Measurements from ENCODE around the gene RNF31.
A peak's percentile ranks its signal among the peaks of the same experiment; 100 is the strongest.

The RNF31 gene

DNA sequence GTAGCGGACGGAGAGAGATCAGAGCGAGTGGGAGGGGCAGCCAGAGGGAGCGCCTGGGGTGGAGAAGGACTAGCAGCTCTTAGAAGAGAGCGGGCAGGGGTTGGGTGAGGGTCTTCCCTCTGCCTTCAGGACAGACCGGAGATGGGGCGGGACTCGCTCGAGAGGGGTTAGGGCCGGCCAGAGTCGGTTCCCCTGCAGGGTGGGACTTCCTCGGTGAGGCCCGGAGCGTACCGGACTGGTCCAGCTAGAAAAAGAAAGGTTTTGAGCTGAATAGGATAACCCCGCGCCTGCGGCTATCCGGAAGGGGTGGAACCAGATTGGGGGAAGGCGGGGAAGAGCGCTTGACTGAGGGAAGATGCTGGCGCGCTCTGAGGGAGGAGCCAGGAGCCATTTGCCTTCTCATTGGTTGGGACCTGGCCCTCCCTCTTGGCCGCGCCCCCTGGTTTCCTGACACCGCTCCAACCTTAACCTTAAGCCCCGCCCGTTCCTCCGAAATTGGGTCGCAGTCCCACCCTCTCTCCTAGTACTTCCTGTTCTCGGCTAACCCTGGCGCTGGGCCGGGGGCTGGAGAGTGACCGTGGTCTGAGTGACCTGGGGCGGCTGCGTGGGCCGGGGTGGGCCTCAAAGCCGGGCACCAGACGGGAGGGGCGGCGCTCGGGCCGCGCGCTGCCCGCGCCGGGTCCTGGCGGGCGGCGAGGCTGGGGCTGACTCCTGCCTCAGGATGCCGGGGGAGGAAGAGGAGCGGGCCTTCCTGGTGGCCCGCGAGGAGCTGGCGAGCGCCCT is at the start of gene RNF31:
Gene RNF31, plus strand, starts transcription at position 521 of the 783 bp plus-strand sequence. Its CDS starts 201 bp downstream, at position 722.
- FAIRE-seq: no peak
- TF ChIP-seq, protein P1, sequence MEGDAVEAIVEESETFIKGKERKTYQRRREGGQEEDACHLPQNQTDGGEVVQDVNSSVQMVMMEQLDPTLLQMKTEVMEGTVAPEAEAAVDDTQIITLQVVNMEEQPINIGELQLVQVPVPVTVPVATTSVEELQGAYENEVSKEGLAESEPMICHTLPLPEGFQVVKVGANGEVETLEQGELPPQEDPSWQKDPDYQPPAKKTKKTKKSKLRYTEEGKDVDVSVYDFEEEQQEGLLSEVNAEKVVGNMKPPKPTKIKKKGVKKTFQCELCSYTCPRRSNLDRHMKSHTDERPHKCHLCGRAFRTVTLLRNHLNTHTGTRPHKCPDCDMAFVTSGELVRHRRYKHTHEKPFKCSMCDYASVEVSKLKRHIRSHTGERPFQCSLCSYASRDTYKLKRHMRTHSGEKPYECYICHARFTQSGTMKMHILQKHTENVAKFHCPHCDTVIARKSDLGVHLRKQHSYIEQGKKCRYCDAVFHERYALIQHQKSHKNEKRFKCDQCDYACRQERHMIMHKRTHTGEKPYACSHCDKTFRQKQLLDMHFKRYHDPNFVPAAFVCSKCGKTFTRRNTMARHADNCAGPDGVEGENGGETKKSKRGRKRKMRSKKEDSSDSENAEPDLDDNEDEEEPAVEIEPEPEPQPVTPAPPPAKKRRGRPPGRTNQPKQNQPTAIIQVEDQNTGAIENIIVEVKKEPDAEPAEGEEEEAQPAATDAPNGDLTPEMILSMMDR (IDR thresholded peaks at IDR 0.05; ENCODE audit: insufficient read depth, missing control alignments): no peak

DNA sequence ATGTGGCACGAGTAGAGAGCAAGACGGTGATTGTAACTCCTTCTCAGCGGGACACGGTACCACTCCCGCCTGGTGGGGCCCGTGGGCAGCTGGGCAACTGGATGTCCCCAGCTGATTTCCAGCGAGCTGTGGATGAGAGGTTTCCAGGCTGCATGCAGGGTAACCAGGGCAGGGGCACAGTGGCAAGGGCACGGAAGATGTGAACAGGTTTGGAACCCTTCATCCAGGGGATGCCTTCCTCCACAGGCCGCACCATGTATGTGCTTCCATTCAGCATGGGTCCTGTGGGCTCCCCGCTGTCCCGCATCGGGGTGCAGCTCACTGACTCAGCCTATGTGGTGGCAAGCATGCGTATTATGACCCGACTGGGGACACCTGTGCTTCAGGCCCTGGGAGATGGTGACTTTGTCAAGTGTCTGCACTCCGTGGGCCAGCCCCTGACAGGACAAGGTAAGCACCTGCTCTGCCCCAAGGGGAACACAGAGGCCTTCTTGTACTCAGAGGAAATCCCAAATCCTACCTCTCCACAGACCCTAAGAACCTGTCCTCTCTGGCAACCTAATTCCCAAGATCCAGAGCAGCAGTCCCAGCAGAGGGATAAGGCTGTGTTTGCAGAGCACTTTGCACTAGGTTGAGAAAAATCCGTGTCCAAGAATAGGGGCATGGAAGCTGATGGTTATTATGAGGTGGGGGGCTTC is 48.9 kb upstream of the RNF31 start:
- TF ChIP-seq, protein P1 (IDR thresholded peaks at IDR 0.05; ENCODE audit: insufficient read depth, missing control alignments): no peak
- DNase-seq (ENCODE audit: insufficient read length, low spot score) (no peak), FAIRE-seq (no peak)

More for the DNA sequence above, at the start of gene RNF31:
- peak; percentile 82 for DNase-seq (ENCODE audit: insufficient read length, low spot score)

DNA sequence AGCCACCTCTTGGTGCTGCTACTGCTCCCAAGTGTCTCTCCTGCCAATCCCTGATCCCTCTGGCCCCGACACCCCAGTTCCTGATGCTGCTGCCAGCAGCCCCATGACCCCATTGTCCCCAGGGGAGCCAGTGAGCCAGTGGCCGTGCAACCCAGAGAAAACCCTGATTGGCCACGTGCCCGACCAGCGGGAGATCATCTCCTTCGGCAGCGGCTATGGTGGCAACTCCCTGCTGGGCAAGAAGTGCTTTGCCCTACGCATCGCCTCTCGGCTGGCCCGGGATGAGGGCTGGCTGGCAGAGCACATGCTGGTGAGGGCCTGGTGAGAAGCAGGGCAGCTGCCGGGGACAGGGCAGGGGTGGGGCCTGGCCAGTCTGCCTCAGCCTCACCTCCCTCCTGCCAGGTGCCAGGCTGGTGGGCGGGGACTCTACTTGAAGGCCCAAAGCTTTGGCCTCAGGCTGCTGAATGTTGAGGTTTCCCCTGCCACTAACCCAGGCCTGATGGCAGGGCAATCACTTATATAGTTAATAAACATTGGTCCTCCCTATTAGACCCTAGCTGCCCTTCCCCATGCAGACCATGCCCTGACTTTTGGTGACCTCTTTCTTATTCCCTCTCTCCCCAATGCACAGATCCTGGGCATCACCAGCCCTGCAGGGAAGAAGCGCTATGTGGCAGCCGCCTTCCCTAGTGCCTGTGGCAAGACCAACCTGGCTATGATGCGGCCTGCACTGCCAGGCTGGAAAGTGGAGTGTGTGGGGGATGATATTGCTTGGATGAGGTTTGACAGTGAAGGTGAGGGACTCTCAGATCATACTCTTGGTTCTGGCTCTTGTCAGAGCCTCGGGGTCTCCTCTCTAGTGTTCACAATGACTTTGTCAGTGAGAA is 48.1 kb upstream of the RNF31 start:
- FAIRE-seq (no peak), DNase-seq (ENCODE audit: insufficient read length, low spot score) (no peak)
- TF ChIP-seq, protein P1 (IDR thresholded peaks at IDR 0.05; ENCODE audit: insufficient read depth, missing control alignments): no peak

DNA sequence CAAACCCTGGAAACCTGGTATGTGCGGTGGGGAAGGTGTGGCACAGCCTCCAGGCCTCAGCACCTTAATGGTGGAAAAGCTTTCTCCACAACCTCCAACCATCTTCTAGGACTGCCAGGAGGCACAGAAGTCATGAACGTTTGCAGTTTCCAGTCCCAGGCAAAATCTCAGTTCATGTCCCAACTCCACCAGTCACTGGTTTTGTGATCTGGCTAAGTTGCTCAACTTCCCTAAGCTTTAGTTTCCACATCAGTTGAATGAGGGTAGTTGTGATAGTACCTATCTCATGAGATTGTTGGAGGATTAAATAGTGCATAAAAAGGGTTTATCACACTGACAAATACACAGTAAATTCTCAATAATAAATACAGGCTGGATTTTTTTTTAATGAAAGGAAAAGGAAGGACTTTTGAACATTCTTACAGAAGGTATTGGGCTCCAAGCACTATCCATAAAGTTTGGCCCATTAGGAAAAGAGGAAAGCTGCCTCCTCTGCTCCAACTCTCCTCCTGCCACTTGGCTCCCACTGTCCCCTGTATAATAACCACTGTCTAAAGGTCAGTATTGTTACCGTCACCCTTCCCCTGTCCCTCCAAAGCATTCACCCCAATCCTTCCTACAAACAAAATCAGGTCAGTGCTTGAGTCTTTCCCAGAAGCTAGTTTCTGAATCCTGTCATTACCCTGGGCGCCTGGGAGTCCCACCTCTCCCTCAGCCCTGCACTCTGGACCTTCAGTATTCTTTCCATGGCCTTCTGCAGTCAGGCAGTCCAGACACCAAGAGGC is 46.9 kb upstream of the RNF31 start:
- TF ChIP-seq, protein P1 (IDR thresholded peaks at IDR 0.05; ENCODE audit: insufficient read depth, missing control alignments): no peak
- no peak for DNase-seq (ENCODE audit: insufficient read length, low spot score)
- FAIRE-seq: no peak

DNA sequence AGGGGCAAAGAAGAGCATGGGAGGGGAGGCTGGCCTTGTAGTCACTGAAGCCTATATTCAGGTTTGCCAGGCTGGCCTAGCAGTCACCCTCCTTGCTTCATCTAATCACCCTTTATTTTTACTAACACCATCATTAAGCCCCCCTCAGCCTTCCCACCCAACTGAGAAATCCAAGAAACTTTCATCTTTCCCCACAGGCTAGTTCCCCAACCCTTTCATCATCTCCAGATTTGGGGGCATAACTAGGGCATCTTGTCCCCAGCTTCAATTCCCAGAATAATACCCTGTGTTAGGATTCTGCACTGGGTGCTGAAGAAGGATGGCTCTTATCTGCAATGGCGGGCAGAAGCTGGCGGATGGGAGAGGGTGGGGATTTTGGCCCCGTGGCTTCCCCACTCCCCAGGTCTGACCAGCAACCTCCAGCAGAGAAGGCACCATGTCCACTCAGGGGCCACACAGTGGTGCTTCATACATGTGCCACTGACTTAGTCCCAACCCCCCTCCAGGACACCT is 46.3 kb upstream of the RNF31 start:
- TF ChIP-seq, protein P1 (IDR thresholded peaks at IDR 0.05; ENCODE audit: insufficient read depth, missing control alignments): no peak
- no peak for FAIRE-seq

DNA sequence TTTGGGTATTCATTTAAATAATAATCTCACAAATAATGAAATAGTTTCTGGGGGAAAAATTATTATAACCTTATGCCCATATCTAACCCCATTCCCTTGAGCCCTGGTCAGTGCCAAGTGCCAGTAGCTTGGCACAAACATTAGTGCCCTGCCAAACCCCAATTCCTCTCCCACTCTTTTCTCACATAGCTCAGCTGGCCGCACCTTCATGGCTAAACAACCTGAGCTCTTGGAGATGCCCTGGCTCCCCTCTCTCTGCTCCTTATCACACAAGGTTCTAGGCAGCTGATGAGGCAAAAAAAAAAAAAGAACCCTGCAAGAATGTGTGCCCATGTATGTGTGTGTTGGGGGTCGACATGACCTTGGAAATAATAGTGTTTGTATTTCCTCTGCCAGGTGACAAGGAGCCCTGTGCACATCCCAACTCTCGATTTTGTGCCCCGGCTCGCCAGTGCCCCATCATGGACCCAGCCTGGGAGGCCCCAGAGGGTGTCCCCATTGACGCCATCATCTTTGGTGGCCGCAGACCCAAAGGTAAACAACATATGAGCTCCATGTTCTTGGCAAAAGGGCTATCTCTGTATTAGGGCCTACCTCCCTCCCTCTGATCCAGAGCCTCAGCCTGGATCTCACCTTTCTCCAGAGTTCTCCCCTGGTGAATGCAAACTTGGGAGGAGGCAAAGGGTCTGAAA is 44.8 kb upstream of the RNF31 start:
- DNase-seq (ENCODE audit: insufficient read length, low spot score): no peak
- FAIRE-seq: no peak
- TF ChIP-seq, protein P1 (IDR thresholded peaks at IDR 0.05; ENCODE audit: insufficient read depth, missing control alignments): no peak

More for the DNA sequence above, 46.3 kb upstream of the RNF31 start:
- DNase-seq (ENCODE audit: insufficient read length, low spot score): no peak
